MM.1S (cell line): ENCODE measurements around the gene FOXP1.

Experiments used
- EZH2 ChIP-seq: fragments of 300-600 bp; sonication (generic); optimal IDR thresholded peaks from 2 replicates; pipeline ENCODE3; 2017; ENCODE audit warnings: low read depth, mild to moderate bottlenecking, antibody characterized with exemption, low read length, mixed read lengths
- TF ChIP-seq, protein P1 (sequence below): fragments of 300-600 bp; sonication (generic); IDR thresholded peaks from 2 replicates; pipeline ENCODE4 v1.5.1; 2016; ENCODE audit warnings: antibody characterized with exemption, low read length, mixed read lengths

DNA sequence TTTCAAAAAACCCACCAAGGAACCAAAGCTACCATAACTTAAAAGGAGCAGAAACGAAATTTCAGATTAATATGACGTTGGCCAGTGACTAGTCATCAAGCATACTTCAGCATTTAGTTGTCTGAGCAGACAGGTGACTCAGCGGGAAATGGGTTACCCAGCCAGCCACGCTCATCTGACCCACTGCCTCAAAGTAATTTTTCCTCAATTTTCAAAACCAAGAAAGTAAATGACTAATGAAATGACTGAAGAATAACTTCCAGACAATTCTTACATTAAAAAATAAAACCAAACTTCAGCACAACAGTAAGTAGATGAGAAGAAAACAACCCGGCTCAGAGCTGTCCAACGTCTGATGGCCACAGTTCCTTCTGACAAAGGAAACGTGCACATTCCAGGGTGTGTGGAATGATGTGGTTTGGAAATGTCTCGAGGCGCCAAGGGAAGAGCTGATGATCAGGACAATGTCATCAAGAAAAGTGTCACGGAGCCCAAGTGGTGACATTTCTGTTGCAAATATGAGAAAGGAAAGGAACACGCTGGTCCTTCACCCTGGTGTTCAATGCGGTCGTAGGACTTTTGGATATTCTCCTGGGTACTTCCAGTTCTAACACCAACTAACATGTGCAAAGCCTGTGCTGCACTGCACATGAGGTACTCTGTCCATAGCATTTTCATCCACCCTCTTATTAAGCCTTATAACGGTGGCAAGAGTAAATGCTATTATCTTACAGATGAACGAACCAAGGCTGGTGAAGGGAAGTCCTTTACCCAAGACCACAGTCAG lies 79.1 kb downstream of the FOXP1 start:
- TF ChIP-seq, protein P1, sequence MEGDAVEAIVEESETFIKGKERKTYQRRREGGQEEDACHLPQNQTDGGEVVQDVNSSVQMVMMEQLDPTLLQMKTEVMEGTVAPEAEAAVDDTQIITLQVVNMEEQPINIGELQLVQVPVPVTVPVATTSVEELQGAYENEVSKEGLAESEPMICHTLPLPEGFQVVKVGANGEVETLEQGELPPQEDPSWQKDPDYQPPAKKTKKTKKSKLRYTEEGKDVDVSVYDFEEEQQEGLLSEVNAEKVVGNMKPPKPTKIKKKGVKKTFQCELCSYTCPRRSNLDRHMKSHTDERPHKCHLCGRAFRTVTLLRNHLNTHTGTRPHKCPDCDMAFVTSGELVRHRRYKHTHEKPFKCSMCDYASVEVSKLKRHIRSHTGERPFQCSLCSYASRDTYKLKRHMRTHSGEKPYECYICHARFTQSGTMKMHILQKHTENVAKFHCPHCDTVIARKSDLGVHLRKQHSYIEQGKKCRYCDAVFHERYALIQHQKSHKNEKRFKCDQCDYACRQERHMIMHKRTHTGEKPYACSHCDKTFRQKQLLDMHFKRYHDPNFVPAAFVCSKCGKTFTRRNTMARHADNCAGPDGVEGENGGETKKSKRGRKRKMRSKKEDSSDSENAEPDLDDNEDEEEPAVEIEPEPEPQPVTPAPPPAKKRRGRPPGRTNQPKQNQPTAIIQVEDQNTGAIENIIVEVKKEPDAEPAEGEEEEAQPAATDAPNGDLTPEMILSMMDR, result no peak
- TF ChIP-seq EZH2, result no peak
